Mesenteric fat pad (tissue), 1 donor: ENCODE results near the gene CIB4. TPM values are rescaled to one million over a fixed set of nuclear protein-coding genes. Genes with fewer than 3 reads are reported as not detected.

Experiments used
- DNase-seq: peaks from one replicate; pipeline ENCODE4 v3.0.0-alpha.2; 2020; ENCODE audit warnings: low spot score
- total RNA-seq: library from RNA; stranded (reverse); fragmentation: NEBNext Ultra II Directional; extraction: Animal tissue kit (Norgen Biotek cat#: 25700); gene quantifications from one replicate; pipeline ENCODE4 v1.2.1, GENCODE V29; 2021
- donor health status: DM: yes; HTN: yes; CAD: no.

The CIB4 gene
- total RNA-seq, 1 donor from 2014 or later: not detected

- DNase-seq: peak; percentile 68
Measured at GRCh38 chr2:26644188-26644835, 3.1 kb upstream of the CIB4 start.

- peak; percentile 68 for DNase-seq
Measured at GRCh38 chr2:26642429-26642828, 1.3 kb upstream of the CIB4 start.

- peak; percentile 41 for DNase-seq
Measured at GRCh38 chr2:26640331-26640745, 828 bp downstream of the CIB4 start.

GRCh38 chr2:26639685-26640243, 1.4 kb downstream of the CIB4 start:
- no peak for DNase-seq

- no peak for DNase-seq
Measured at GRCh38 chr2:26637811-26638310, 3.3 kb downstream of the CIB4 start.

GRCh38 chr2:26636935-26637334, 4.2 kb downstream of the CIB4 start:
- DNase-seq: no peak

GRCh38 chr2:26635401-26635800, 5.8 kb downstream of the CIB4 start:
- DNase-seq: no peak

GRCh38 chr2:26634636-26635230, 6.4 kb downstream of the CIB4 start:
- no peak for DNase-seq

GRCh38 chr2:26633993-26634595, 7.1 kb downstream of the CIB4 start:
- no peak for DNase-seq

- no peak for DNase-seq
Measured at GRCh38 chr2:26633351-26633945, 7.7 kb downstream of the CIB4 start.

GRCh38 chr2:26632624-26633185, 8.5 kb downstream of the CIB4 start:
- DNase-seq: no peak

GRCh38 chr2:26631401-26632170, 9.6 kb downstream of the CIB4 start:
- no peak for DNase-seq

- DNase-seq: no peak
Measured at GRCh38 chr2:26630669-26631360, 10.4 kb downstream of the CIB4 start.

GRCh38 chr2:26630235-26630634, 10.9 kb downstream of the CIB4 start:
- DNase-seq: no peak

GRCh38 chr2:26629751-26630150, 11.4 kb downstream of the CIB4 start:
- no peak for DNase-seq

- no peak for DNase-seq
Measured at GRCh38 chr2:26629346-26629630, 11.9 kb downstream of the CIB4 start.

GRCh38 chr2:26628561-26629345, 12.4 kb downstream of the CIB4 start:
- DNase-seq: no peak

- no peak for DNase-seq
Measured at GRCh38 chr2:26627350-26628105, 13.6 kb downstream of the CIB4 start.

- no peak for DNase-seq
Measured at GRCh38 chr2:26626606-26627005, 14.6 kb downstream of the CIB4 start.
